Trophoblast cell (in vitro differentiated cells and primary cell): ENCODE measurements around the gene POLA1.
A peak's percentile ranks its signal among the peaks of the same experiment; 100 is the strongest.

ENCODE experiments used
- DNase-seq, 2 donors: peaks; one replicate each; pipeline ENCODE4 v3.0.0-alpha.2; 2016
- H2AFZ ChIP-seq: 2 replicates; pipeline ENCODE4 v1.6.1; 2013; ENCODE audit warnings: low read length, moderate library complexity, mild to moderate bottlenecking; ENCODE audit not compliant: insufficient read depth, poor library complexity
- H2AK5ac ChIP-seq: 2 replicates; pipeline ENCODE4 v1.6.1; 2013; ENCODE audit warnings: mild to moderate bottlenecking, low read length
- H2BK120ac ChIP-seq: 2 replicates; pipeline ENCODE4 v1.6.1; 2013; ENCODE audit warnings: low read length, mild to moderate bottlenecking, moderate library complexity; ENCODE audit not compliant: insufficient read depth, poor library complexity
- H2BK12ac ChIP-seq: 2 replicates; pipeline ENCODE4 v1.6.1; 2013; ENCODE audit warnings: mild to moderate bottlenecking, low read length, moderate library complexity
- H2BK5ac ChIP-seq: 2 replicates; pipeline ENCODE4 v1.6.1; 2013; ENCODE audit warnings: low read length, low read depth, moderate library complexity, mild to moderate bottlenecking; ENCODE audit not compliant: poor library complexity
- H3K14ac ChIP-seq: 2 replicates; pipeline ENCODE4 v1.6.1; 2013; ENCODE audit warnings: mild to moderate bottlenecking, low read length
- H3K18ac ChIP-seq: 2 replicates; pipeline ENCODE4 v1.6.1; 2013; ENCODE audit warnings: mild to moderate bottlenecking, low read length
- H3K23ac ChIP-seq: 2 replicates; pipeline ENCODE4 v1.6.1; 2013; ENCODE audit warnings: low read length
- H3K27ac ChIP-seq: 2 replicates; pipeline ENCODE4 v1.5.1; 2013; ENCODE audit warnings: low read depth, mild to moderate bottlenecking, inconsistent platforms, low read length, moderate library complexity
- H3K27me3 ChIP-seq: 2 replicates; pipeline ENCODE4 v1.6.1; 2013; ENCODE audit warnings: inconsistent platforms, mild to moderate bottlenecking, low read length, moderate library complexity; ENCODE audit not compliant: insufficient read depth
- H3K36me3 ChIP-seq, 2 experiments: 1 replicate in 1 of 2; 2 replicates in 1 of 2; pipeline ENCODE4 v1.6.1; 2013; ENCODE audit warnings: low read length in 2 of 2, mild to moderate bottlenecking in 2 of 2, moderate library complexity in 1 of 2; ENCODE audit not compliant: insufficient read depth in 2 of 2, control insufficient read depth in 1 of 2
- H3K4ac ChIP-seq: 2 replicates; pipeline ENCODE4 v1.6.1; 2013; ENCODE audit warnings: low read depth, mild to moderate bottlenecking, low read length, moderate library complexity
- H3K4me1 ChIP-seq, 2 experiments: 1 replicate in 1 of 2; 2 replicates in 1 of 2; pipeline ENCODE4 v1.6.1; 2013; ENCODE audit warnings: low read length in 2 of 2, mild to moderate bottlenecking in 2 of 2, moderate library complexity in 1 of 2; ENCODE audit not compliant: insufficient read depth in 2 of 2, control insufficient read depth in 1 of 2
- H3K4me2 ChIP-seq: 2 replicates; pipeline ENCODE4 v1.6.1; 2013; ENCODE audit warnings: inconsistent platforms, mild to moderate bottlenecking, low read length, moderate library complexity
- H3K4me3 ChIP-seq: 2 replicates; pipeline ENCODE4 v1.5.1; 2013; ENCODE audit warnings: mild to moderate bottlenecking, low read depth, low read length, inconsistent platforms
- H3K79me1 ChIP-seq: one replicate; pipeline ENCODE4 v1.6.1; 2013; ENCODE audit warnings: low read length
- H3K79me2 ChIP-seq: 2 replicates; pipeline ENCODE4 v1.6.1; 2013; ENCODE audit warnings: low read length, mild to moderate bottlenecking; ENCODE audit not compliant: control insufficient read depth, insufficient read depth, poor library complexity
- H3K9ac ChIP-seq: 2 replicates; pipeline ENCODE4 v1.6.1; 2013; ENCODE audit warnings: mild to moderate bottlenecking, low read length
- H3K9me3 ChIP-seq: 2 replicates; pipeline ENCODE4 v1.6.1; 2013; ENCODE audit warnings: low read depth, mild to moderate bottlenecking, control low read depth, inconsistent platforms, low read length; ENCODE audit not compliant: insufficient read depth
- H4K12ac ChIP-seq: 2 replicates; pipeline ENCODE4 v1.6.1; 2013; ENCODE audit warnings: low read depth, mild to moderate bottlenecking, low read length, moderate library complexity
- H4K8ac ChIP-seq: 2 replicates; pipeline ENCODE4 v1.6.1; 2013; ENCODE audit warnings: low read depth, mild to moderate bottlenecking, low read length, moderate library complexity
- H4K91ac ChIP-seq: one replicate; pipeline ENCODE4 v1.6.1; 2013; ENCODE audit warnings: low read depth, mild to moderate bottlenecking, low read length, moderate library complexity
- WGBS: extraction: QIAGEN DNeasy Blood & Tissue Kit; methylation state at CpG from one replicate; pipeline ENCODE4 v1.1.7; 2013; ENCODE audit warnings: missing lambda C conversion rate; ENCODE audit not compliant: insufficient read length, insufficient coverage; ENCODE audit errors: extremely low coverage; 5-methylcytosine and 5-hydroxymethylcytosine counted together

Gene POLA1

DNA sequence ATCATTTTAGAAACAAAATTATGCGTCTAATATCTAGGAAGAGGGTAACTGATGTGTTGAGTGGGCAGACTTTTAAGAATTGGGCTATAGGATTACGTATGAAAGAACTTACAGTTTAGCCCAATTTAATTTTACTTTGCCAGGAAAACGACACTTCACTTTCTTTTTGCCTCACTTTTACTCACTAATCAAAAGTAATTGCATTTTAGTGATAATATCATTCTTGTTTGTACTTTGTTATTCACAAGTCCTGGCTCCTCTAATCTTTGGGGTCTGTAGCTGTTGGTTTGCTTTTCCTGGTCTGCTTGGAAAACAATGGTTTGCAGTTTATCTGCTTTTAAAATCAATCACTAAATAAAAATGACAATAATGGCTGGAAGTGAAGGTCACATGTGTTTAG is 325.0 kb downstream of the POLA1 start:
- no peak for DNase-seq
- H3K27ac ChIP-seq, result no peak overlapping the region
- H3K18ac ChIP-seq, result no peak overlapping the region
- H2AK5ac ChIP-seq, result no peak overlapping the region
- H4K8ac ChIP-seq, result no peak overlapping the region
- H3K4me2 ChIP-seq, result no peak overlapping the region
- H3K9ac ChIP-seq, result no peak overlapping the region
- no peak overlapping the region for H2BK5ac ChIP-seq
- no peak overlapping the region for H3K23ac ChIP-seq
- WGBS, result no CpG with 5 or more reads among the region's 3 CpGs
- H3K4ac ChIP-seq, result no peak overlapping the region
- no peak overlapping the region for H2BK120ac ChIP-seq
- no peak overlapping the region for H3K14ac ChIP-seq
- H2AFZ ChIP-seq, result no peak overlapping the region
- no peaks in the 10 kb centered on the region for H3K79me2 ChIP-seq
- no peaks in the 10 kb centered on the region for H3K36me3 ChIP-seq
- no peaks in the 10 kb centered on the region for H3K79me1 ChIP-seq
- no peak overlapping the region for H3K4me3 ChIP-seq
- no peak overlapping the region for H2BK12ac ChIP-seq
- peaks cover 6 to 11% of the 10 kb centered on the region in 2 experiments for H3K4me1 ChIP-seq
- peaks cover 69% of the 10 kb centered on the region for H3K27me3 ChIP-seq
- no peak overlapping the region for H4K91ac ChIP-seq
- peaks cover 6% of the 10 kb centered on the region for H3K9me3 ChIP-seq
- H4K12ac ChIP-seq, result no peak overlapping the region

DNA sequence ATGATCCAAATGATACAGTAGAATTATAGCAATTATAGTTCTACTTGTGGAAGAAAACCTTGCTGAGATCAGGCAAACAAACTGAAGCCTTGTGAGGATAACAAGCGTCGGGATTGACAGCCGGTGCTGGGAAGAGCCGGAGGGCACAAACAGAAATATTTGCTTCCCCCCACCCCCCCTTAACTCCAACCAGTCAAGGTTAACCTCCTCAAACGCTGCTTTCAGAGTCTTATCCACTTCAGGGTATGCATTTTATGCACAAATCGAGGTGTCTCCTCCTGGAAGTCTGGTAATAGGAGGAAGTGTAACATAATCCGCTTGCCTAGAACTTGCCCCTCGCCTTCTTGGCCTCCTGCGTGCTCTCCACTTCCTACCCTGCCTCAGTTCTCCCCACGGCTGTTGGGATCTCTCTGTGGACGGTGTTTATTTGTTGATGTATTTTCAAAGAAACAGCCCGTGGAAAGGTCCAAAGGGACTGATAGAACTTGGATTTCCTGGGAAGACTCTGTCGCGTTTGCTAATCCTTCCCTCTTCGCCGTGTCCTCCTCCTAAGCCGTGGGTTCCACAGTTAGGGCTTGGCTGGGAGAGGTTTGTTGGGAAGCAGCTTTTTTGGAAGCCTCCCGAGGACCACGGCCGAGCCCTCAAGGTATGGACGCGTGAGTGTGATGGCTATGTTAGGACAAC is 326.1 kb downstream of the POLA1 start:
- Histone ChIP-seq H3K36me3 (no peaks in the 10 kb centered on the region), H2AFZ (no peak overlapping the region), H4K91ac (no peak overlapping the region), H3K4me2 (peak overlapping the region; percentile 67), H3K4me3 (no peak overlapping the region), H3K14ac (no peak overlapping the region), H3K79me2 (no peaks in the 10 kb centered on the region), H3K4me1 (peaks cover 6 to 11% of the 10 kb centered on the region in 2 experiments), H3K9me3 (peaks cover 6% of the 10 kb centered on the region), H3K9ac (no peak overlapping the region), H2AK5ac (no peak overlapping the region), H3K27me3 (peaks cover 66% of the 10 kb centered on the region), H3K4ac (no peak overlapping the region), H4K12ac (no peak overlapping the region), H3K27ac (no peak overlapping the region), H3K18ac (no peak overlapping the region), H2BK5ac (no peak overlapping the region), H3K23ac (no peak overlapping the region), H4K8ac (no peak overlapping the region), H2BK12ac (no peak overlapping the region), H2BK120ac (no peak overlapping the region), H3K79me1 (no peaks in the 10 kb centered on the region)
- no peak for DNase-seq
- WGBS, result no CpG with 5 or more reads among the region's 22 CpGs

DNA sequence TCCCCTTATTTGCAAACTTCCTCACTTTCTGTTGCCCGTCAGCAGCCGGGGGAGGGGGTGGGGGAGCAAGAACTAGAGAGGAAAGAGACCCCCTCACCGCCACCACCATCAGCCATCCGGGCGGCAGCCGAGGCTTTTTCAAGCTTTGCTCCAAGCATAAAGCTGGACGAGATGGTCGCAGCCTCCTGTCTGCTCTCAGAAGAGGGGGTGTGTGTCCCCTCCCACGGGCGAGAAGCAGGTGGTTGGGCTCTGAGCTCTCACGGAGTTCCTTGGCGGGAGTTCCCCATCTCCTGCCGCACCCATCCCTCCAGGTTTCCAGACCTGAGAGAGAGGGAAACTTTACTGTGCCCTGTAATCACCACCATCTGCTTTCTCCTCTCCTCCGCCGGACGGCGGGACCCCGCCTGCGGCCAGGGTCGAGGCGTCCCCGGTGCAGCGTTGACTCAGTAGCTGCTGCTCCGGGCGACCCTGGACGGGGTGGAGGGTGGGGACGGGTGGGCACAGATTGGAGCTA is 326.7 kb downstream of the POLA1 start:
- Histone ChIP-seq H3K23ac (no peak overlapping the region), H3K18ac (no peak overlapping the region), H4K8ac (no peak overlapping the region), H3K79me2 (no peaks in the 10 kb centered on the region), H3K9me3 (peaks cover 5% of the 10 kb centered on the region), H3K27ac (no peak overlapping the region), H2BK120ac (no peak overlapping the region), H3K27me3 (peaks cover 61% of the 10 kb centered on the region), H4K91ac (no peak overlapping the region), H3K4ac (no peak overlapping the region), H3K4me3 (no peak overlapping the region), H2AK5ac (no peak overlapping the region), H2BK5ac (no peak overlapping the region), H3K14ac (no peak overlapping the region), H3K9ac (no peak overlapping the region), H3K4me2 (peak overlapping the region; percentile 67), H3K36me3 (no peaks in the 10 kb centered on the region), H2BK12ac (no peak overlapping the region), H2AFZ (no peak overlapping the region), H4K12ac (no peak overlapping the region), H3K79me1 (no peaks in the 10 kb centered on the region), H3K4me1 (peaks cover 6 to 11% of the 10 kb centered on the region in 2 experiments)
- no CpG with 5 or more reads among the region's 27 CpGs for WGBS
- DNase-seq, result no peak

DNA sequence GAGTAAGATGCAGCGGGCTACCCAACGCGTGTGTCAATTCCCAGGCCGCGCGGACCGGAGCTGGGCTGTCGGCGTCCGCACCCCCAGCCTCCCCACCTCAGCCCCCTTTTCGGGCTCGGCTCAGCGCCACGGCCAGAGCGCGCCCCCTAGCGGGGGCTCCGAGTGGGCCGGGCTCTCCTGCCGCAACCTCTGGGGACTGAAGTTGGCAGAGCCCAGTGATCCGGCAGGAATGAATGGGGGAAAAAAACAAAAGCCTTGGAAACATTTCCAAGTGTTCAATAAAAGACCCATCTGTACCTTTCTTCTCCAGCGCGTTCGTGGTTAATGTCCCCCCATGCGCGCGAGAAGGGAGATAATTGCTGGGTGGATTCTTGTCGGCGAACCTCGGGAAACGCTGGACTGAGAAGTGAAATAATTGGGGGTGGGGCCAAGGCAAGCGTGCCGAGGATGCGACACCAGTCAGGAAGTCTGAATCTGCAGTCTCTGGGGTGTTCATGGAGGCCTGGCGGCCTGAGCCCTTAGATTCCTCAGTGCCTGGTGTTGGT is 327.3 kb downstream of the POLA1 start:
- H3K4ac ChIP-seq, result no peak overlapping the region
- no peak overlapping the region for H4K8ac ChIP-seq
- H3K4me2 ChIP-seq, result peak overlapping the region; percentile 67
- H2AK5ac ChIP-seq, result no peak overlapping the region
- H3K79me1 ChIP-seq, result no peaks in the 10 kb centered on the region
- H3K9ac ChIP-seq, result no peak overlapping the region
- H3K79me2 ChIP-seq, result no peaks in the 10 kb centered on the region
- WGBS, result no CpG with 5 or more reads among the region's 35 CpGs
- H3K4me3 ChIP-seq, result no peak overlapping the region
- peaks cover 2% of the 10 kb centered on the region for H3K9me3 ChIP-seq
- peaks cover 55% of the 10 kb centered on the region for H3K27me3 ChIP-seq
- H2BK5ac ChIP-seq, result no peak overlapping the region
- no peak overlapping the region for H2BK120ac ChIP-seq
- H4K91ac ChIP-seq, result no peak overlapping the region
- no peaks in the 10 kb centered on the region for H3K36me3 ChIP-seq
- no peak overlapping the region for H2BK12ac ChIP-seq
- no peak overlapping the region for H3K23ac ChIP-seq
- no peak overlapping the region for H4K12ac ChIP-seq
- DNase-seq, result peak in 1 of 2 donors; percentile 48
- H2AFZ ChIP-seq, result no peak overlapping the region
- peaks cover 6 to 11% of the 10 kb centered on the region in 2 experiments for H3K4me1 ChIP-seq
- no peak overlapping the region for H3K18ac ChIP-seq
- no peak overlapping the region for H3K14ac ChIP-seq
- no peak overlapping the region for H3K27ac ChIP-seq
